GM20000 (cell line): Measurements from ENCODE around the gene NOP10.

Experiments
- DNase-seq: peaks from one replicate; pipeline ENCODE4 v3.0.0; 2012; ENCODE audit warnings: low spot score
- CTCF ChIP-seq: IDR thresholded peaks from 2 replicates; pipeline ENCODE4 v1.5.1; 2012; ENCODE audit warnings: mild to moderate bottlenecking, control low read depth; ENCODE audit errors: extremely low read depth, missing control alignments

NOP10 gene

GRCh38 chr15:34301058-34301457, 41.9 kb downstream of the NOP10 start:
- no peak for DNase-seq
- no peak for TF ChIP-seq CTCF

- no peak for TF ChIP-seq CTCF
- no peak for DNase-seq
Measured at GRCh38 chr15:34297059-34297458, 45.9 kb downstream of the NOP10 start.

- no peak for DNase-seq
- TF ChIP-seq CTCF: no peak
Measured at GRCh38 chr15:34292621-34293020, 50.3 kb downstream of the NOP10 start.
